Hepatocyte (in vitro differentiated cells): Measurements from ENCODE around the gene PLPP4.

Source experiments
- CTCF ChIP-seq: fragments of 200-600 bp; sonication (generic); IDR thresholded peaks from 2 replicates; pipeline ENCODE4 v1.5.1; 2016; ENCODE audit warnings: antibody characterized with exemption, mild to moderate bottlenecking; ENCODE audit not compliant: poor library complexity
- EZH2 ChIP-seq: fragments of 200-600 bp; sonication (generic); IDR thresholded peaks from 2 replicates; pipeline ENCODE4 v1.6.1; 2016; ENCODE audit warnings: antibody characterized with exemption, mild to moderate bottlenecking, borderline replicate concordance

GRCh38 chr10:120483651-120484301 is 26.7 kb downstream of the PLPP4 start:
- TF ChIP-seq CTCF (no peak), EZH2 (no peak)
